HCEC 1CT (cell line): ENCODE data around the gene NXT2.
"Not testable (repeated sequence)": the region's sequence is repeated elsewhere in the genome, so short reads cannot be mapped to it uniquely, and the experiment has no call there.

ENCODE experiments used
- DNase-seq: peaks from one replicate; pipeline ENCODE4 v3.0.0-alpha.2; 2017

The NXT2 gene

DNA sequence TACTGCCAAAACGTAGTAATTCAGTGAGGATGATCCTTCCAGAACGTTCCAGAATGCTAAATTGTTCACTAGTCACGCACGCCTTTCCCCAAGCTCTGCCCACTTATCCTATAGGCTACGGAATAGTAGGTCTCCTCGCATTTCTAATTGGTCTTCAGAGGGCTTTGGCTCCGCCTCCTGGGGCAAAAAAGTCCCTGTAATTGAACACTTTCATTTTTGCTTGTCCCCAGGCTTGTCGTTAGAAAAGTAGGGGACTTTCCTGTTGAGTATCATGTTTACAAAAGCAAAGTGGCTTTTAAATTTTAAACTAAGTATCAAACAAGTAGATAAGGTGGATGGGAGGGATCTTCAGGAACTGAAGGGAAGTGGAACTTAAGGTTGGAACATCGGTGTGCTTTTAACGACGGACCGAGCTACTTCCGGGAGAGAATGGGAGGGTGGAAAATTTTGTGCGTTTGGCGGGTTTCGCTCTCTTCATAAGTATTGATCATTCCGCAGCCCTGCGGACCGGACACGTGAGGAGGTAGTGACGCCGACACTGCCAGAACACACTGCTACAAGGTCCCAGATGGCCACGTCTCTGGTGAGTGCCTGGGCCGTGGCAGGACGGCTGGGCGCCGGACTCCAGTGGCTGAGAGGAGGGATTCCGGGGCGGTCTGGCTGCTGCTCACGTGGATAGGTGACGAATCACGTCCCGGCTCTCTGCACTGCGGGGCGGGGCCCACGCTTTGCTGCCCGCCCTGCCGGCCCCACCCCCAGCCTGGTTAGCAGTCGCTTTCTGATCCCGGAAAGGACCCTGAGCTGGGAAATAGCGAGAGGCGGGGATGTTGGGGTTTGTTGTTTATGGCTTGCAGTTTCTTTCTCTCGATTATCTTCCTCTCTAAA is at the start of gene NXT2:
NXT2 (plus strand) TSS at position 406 of the 885 bp plus-strand sequence; CDS start at position 569, 163 bp downstream.
- peak; percentile 88 for DNase-seq

DNA sequence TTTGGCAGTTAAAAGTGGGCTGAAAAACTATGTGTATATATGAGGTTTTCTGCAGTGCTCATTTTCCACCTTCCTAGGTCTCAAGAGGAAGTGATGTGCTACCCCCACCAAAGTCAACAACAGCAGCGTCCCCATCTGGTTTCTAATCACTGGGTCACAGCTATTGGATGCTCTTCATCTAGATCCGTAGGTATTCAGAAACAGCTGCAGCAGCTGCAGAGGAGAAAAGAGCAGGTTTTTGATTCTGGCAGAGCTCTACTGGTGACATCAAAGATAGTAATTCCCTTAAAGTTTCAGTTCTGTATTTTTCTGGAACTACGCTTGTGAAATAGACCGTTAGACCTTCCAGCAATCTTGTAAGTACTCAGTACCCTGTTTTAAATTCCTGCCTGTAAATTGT is 49.0 kb upstream of the NXT2 start:
- no peak for DNase-seq

DNA sequence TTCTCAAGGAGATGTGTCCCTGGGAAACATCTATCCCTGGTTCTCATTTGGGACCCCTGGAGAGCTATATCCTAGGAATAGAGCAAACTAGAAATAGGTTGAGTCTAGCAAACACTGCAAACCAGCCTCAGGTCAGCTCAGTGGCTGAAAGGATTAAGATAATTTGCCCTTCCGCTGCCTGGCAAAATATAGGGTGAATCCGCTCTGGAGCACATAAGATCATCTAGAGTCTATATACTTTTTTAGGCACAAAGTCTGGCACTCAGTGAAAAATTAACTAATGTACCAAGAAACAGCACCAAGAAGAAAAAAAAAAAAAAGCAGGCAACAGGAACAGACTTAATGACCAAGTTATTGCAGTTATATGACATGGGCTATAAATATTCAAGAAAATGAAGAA is 47.5 kb upstream of the NXT2 start:
- no peak for DNase-seq

DNA sequence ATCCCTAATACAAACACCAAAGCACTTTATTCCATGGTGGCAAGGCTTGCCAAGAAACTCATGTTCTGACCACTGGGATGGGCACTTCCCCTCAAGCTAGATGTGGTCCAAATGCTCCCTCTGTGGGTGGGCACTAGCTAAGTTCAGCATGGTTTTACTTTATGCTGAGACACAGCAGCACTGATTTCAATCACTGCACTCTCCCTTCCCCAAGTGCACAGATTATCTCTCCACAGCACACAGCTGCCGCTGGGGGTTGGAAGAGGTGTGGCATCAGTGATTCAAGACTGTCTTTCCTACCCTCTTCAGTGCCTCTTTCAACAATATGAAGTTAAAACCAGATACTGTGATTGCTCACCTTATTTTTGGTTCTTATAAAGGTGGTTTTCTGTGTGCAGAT is 38.2 kb upstream of the NXT2 start:
- DNase-seq: no peak

DNA sequence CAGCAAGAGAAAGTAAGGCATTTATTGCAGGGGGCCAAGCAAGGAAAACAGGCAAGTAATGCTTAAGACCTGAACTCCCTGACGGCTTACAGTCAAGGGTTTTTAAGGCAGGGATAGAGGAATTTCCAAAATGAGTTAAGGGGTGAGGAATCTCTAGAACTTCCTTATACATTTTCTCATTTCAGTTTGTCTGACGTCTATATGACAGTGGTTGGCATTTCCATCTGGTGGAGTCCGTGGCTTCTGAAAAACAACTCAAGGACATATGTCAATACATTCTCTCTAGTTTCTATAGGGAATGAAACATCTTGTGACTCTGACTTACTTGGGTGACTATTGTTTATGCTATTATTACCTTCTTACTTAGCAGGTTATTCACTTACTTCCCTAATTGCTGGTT is 35.5 kb upstream of the NXT2 start:
- no peak for DNase-seq

- no peak for DNase-seq
Observed at GRCh38 chrX:109508915-109509314, 27.7 kb upstream of the NXT2 start.

DNA sequence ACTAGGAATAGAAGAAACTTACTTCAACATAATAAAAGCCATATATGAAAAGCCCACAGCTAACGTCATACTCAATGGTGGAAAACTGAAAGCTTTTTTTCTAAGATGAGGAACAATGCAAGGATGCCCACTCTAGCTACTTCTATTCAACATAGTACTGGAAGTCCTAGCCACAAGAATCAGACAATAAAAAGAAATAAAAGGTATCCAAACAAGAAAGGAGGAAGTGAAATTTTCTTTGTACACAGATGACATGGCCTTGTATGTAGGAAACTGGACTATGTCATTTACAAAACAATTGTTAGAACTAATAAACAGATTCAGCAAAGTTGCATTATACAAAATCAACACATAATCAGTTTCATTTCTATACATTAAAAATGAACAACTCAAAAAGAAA is 25.5 kb upstream of the NXT2 start:
- DNase-seq: no peak

- DNase-seq: no peak
Observed at GRCh38 chrX:109519001-109519400, 17.6 kb upstream of the NXT2 start.

DNA sequence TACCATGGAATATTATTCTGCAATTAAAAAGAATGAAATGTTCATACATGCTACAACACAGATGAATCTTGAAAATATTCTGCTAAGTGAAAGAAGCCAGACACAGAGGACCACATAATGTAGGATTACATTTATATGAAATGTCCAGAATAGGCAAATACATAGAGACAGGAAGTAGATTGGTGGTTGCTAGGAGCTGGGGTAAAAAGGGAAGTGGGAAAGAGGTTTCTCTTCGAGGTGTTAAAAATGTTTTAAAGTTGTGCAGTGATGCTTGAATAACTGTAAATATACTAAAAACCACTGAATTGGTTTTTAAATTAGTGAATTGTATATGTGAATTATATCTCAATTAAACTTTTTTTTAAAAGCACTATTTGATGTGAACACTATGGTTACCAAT is 3.6 kb upstream of the NXT2 start:
- no peak for DNase-seq

GRCh38 chrX:109533631-109534030 is 3.0 kb upstream of the NXT2 start:
- DNase-seq: peak; percentile 46

- DNase-seq: no peak
Observed at GRCh38 chrX:109534933-109535332, 1.7 kb upstream of the NXT2 start.

DNA sequence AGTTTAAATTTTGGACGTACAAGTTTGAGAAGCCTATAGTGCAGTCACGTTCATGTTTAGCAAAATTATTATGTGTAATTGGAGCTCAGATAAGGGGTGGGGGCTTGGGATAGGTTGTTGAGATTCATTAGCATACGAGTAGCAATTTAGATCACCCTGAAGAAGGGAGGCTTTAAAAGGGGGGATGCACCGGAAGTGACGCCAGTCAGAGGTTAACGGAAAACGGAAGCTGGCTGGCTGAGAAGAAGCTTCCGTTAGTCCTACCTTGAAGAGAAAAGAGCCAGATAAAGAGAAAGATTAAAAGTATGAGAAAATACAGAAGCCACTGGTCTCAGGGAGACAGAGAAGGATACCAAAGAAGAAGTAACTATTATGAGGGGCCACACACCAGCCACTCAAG is 1.1 kb upstream of the NXT2 start:
- no peak for DNase-seq

DNA sequence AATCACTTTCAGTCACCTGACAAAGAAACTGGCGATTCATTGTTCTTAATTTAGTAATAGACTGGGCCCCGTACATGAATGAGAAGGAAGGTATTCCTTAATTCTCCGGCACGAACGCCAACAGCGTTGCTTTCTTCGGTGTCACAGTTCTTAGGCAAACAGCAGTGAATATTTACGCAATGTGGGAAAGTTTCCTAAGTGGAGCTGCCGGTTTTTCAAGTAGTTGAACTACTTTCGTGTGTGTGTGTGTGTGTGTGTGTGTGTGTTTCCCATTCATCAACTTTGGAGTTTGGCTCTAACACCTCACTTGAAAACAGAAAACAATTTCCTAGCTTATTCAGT is 651 bp downstream of the NXT2 start:
- peak; percentile 45 for DNase-seq

DNA sequence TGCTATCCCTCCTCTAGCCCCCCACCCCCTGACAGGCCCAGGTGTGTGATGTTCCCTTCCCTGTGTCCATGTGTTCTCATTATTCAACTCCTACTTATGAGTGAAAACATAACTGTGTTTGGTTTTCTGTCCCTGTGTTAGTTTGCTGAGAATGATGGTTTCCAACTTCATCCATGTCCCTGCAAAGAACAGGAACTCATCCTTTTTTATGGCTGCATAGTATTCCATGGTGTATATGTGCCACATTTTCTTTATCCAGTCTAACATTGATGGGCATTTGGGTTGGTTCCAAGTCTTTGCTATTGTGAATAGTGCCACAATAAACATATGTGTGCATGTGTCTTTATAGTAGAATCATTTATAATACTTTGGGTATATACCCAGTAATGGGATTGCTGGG is 2.4 kb downstream of the NXT2 start:
- DNase-seq: not testable (repeated sequence)

DNA sequence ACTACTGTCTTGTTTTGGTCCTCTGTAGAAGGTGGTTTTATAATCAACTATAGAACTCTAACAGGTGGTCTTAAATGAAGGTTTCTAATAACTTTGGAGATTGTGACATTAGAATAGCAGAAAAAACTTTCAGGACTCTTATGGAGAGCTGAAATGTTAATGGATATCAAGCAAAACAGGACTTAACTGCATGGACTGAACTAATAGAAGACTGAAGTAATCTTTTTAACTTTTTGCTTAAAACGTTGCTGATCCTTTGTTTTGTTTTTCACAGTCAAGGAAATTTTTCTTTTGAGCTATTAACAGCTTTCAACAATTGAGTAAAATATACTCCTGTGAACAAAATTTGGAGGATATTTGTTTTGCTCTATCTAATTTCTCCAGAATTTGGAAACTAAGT is 17.2 kb downstream of the NXT2 start:
- DNase-seq: no peak

- DNase-seq: not testable (repeated sequence)
Observed at GRCh38 chrX:109576083-109576482, 39.4 kb downstream of the NXT2 start.

GRCh38 chrX:109577055-109577454 is 40.4 kb downstream of the NXT2 start:
- no peak for DNase-seq

- DNase-seq: no peak
Observed at GRCh38 chrX:109578916-109579315, 42.3 kb downstream of the NXT2 start.

GRCh38 chrX:109585488-109585887 is 48.8 kb downstream of the NXT2 start:
- no peak for DNase-seq

- no peak for DNase-seq
Observed at GRCh38 chrX:109590176-109590575, 53.5 kb downstream of the NXT2 start.
